Activated T-cell treated with anti-CD3 and anti-CD28 coated beads for 24 hours (primary cell): ENCODE data around the gene CAPN3.
"Not testable (repeated sequence)": the region's sequence is repeated elsewhere in the genome, so short reads cannot be mapped to it uniquely, and the experiment has no call there.

Experiments used
- DNase-seq: peaks from one replicate; pipeline ENCODE4 v3.0.0-alpha.2; 2020; ENCODE audit warnings: low read depth

CAPN3 gene

DNA sequence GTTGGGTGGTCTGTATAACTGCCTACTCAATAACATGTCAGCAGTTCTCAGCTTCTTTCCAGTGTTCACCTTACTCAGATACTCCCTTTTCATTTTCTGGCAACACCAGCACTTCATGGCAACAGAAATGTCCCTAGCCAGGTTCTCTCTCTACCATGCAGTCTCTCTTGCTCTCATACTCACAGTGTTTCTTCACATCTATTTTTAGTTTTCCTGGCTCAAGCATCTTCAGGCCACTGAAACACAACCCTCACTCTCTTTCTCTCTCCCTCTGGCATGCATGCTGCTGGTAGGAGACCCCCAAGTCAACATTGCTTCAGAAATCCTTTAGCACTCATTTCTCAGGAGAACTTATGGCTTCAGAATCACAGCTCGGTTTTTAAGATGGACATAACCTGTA is at the start of gene CAPN3:
Gene CAPN3 (plus strand): TSS at position 253 of the 400 bp plus-strand sequence. CDS start 305 bp downstream, outside the sequence.
- DNase-seq = no peak

DNA sequence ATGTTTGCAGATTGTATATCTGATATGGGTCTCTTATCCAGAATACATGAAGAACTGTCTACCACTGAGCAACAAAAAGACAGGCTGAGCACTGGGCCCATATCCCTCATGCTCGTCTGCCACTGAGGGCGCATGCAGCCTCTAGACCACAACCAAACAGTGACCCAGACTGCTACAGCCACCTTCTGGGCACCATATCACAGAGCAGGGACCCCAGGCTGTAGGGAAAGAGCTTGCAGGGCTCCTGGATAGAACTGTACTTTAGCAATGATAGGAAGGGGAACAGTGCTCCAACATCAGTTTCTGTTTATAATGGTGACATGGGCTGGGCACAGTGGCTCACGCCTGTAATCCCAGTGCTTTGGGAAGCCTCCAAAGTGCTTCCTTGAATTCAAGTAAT is 45.8 kb upstream of the CAPN3 start:
- no peak for DNase-seq

DNA sequence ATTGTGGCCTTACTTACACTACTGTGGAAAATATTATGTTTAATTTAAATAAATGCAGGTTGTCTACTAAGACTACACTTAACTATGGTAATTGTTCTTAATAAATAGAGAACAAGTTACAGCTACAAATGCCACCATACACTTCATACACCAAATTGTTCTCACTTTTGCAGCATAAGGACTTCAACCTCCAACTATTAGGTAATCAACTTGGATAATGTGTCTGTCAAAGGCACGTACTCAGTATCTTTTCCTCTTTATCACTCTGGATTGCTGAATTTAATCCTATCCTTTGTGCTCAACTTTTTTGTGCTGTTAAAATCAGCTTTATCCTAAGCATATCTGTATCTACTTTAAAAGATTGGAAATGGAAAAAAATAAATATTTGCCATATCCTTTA is 44.5 kb upstream of the CAPN3 start:
- no peak for DNase-seq

DNA sequence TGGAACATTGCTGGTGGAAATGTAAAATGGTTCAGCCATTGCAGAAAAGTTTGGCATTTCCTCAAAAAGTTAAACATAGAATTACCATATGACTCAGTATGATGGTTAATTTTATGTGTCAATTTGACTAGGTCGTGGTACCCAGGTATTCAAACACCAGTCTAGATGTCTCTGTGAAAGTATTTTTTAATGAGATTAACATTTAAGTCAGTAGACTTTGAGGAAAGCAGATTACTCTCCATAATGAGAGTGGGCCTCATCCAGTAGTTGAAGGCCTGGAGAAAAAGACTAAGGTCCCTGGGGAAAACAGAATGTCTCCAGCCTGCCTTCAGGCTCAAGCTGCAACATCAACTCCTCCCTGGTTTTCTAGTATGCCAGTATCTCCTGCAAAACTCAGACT is 43.8 kb upstream of the CAPN3 start:
- DNase-seq = no peak

GRCh38 chr15:42316282-42316805 is 43.0 kb upstream of the CAPN3 start:
- DNase-seq = not testable (repeated sequence)

DNA sequence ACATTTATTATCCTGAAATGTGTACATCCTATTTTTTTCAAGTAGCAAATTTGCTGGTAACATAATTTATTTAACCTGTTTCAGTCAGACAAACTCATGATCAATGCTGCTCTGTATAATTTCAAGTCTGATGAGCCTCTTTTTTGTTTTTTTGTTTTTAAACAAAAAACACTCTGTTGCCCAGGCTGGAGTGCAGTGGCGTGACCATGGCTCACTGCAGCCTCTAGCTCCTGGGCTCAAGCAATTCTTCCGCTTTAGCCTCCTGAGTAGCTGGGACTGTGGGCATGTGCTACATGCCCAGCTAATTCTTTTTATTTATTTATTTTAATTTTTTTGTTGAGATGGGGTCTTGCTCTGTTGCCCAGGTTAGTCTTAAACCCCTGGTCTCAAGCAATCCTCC is 40.1 kb upstream of the CAPN3 start:
- no peak for DNase-seq

GRCh38 chr15:42324308-42324707 is 35.0 kb upstream of the CAPN3 start:
- DNase-seq = no peak

DNA sequence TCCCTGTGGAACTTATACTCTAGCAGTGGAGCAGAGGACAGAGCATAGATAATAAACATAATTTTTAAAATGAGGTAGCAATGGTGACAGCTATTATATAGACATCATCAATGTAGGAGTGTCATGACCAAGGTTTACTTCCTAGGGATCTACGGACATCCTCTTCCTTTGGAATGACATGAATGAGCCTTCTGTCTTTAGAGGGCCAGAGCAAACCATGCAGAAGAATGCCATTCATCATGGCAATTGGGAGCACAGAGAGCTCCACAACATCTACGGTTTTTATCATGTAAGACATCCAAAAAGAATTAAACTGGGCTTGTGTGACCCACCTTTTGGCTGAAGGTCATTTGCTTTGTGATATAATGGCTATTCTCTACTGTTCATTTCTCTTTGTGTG is 30.1 kb upstream of the CAPN3 start:
- no peak for DNase-seq

- DNase-seq = no peak
These were observed 29.3 kb upstream of the CAPN3 start for GRCh38 chr15:42329992-42330391.

GRCh38 chr15:42331235-42331634 is 28.1 kb upstream of the CAPN3 start:
- DNase-seq = no peak

DNA sequence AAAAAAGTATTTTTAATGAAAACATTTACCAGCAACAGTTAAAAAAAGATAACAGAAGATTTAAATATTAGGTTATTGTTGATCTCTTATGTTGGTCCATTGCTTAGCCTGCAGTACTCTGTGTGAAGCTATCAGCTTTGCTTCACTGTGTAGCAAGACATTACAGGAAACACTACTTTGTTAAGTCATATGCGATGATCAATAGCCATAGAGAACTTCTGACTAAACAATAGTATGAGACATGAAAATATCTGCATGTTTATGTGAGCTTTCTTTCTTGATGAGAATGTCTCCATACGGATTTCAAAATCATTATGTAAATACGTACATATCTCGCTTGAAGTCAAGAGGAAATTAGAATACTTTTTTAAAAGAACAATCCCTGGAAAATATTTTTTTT is 27.0 kb upstream of the CAPN3 start:
- DNase-seq = no peak

GRCh38 chr15:42335074-42335473 is 24.2 kb upstream of the CAPN3 start:
- no peak for DNase-seq

GRCh38 chr15:42336650-42337049 is 22.7 kb upstream of the CAPN3 start:
- DNase-seq = not testable (repeated sequence)

- not testable (repeated sequence) for DNase-seq
These were observed 22.2 kb upstream of the CAPN3 start for GRCh38 chr15:42337104-42337503.

DNA sequence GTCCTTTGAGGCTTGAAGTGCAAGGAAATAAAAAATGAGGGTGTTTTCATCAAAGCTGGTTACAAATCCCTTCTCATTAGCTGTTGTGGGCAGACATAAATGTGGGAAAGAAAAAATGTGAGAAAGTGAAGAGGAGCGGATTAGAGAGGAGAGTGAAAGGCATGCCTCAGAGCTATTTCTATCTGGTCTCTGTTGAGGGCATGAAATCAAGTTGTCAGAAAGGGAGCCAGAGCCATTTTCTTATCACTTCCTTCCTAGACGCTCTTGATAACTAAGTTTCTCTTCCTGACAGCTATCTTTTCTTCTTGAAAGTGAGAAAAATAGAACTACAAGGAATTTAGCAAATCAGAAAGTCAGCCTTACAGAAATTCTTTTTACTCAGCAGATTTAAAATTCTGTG is 20.8 kb upstream of the CAPN3 start:
- no peak for DNase-seq

DNA sequence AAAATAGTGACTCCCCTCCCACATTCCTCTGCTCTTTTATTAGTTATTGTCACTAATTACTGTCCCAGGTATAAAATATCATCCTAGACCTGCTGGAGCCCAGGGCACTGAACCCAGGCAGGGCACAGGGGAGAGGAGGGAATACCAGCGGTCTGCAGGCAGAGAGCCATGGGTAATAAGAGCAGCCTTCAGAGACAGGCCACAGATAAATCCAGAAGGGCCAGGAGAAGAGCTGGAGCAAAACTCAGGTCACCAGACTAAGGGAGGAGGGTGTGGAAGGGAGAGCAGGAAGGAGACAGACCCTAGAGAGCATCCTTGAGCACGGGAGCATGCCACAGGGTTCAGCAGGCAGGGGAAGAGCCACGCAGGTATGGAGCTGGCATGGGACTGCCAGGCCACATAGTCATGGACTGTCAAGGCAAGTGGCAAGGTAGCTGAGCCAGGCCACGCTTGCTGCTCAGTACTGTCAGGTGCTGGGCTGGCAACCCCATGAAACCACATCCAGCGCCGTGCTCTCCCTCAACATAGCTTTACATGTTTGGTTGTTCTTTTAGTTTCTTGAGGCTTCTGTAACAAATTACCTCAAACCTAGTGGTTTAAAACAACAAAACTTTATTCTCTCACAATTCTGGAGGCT is 15.6 kb upstream of the CAPN3 start:
- DNase-seq = no peak

DNA sequence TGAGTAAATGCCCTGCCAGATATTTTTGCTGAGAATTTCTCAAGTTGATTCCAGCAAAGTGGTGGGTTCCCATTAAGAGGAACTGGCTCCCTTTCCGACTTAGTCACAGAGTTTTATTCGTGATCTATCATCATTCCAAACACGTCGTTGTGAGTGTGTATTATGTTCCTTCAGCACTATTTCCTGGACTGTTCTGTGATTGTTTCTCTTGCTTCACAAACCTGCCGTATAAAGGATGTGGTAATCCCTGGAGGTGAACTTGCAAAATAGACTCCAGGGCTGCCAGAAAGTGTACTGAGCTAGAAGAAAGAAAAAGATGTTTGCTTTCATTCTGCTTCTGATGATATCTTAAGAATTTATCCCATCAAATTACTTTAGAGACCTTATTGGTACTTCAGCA is 14.5 kb upstream of the CAPN3 start:
- DNase-seq = no peak

DNA sequence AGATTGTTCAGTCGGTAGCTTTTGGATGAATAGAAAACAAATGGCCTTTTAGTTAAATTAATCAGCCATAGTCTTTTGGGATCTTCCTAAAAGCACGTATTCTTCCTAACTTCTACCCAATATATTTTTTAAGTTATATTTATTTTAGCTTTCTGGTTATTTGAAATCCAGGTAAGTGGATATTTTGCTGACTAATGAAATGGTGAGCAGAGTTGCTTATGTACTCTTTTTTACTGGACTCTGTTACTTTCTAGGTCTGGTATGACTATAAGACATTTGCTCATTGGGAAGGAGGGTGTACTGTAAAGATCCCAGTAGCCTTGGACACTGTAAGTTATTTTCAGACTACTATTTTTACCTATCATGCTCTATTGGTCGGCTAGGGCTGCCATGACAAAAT is 13.8 kb upstream of the CAPN3 start:
- DNase-seq = no peak

DNA sequence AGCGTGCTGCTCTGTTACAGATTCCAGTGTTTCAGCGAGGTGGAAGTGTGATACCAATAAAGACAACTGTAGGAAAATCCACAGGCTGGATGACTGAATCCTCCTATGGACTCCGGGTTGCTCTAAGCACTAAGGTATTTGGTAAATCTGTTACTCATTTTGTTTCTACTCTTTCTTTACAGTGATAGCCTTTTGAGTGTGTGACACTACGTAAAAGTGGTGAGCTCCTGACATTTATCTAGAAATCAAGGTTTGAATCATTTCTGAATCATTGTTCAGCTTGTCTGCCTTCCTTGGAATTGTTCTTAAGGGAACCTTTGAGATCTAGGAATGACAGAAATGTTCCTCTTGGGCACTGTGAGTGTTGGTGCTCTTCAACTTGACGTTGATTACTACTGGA is 11.2 kb upstream of the CAPN3 start:
- DNase-seq = no peak

- no peak for DNase-seq
These were observed 10.1 kb upstream of the CAPN3 start for GRCh38 chr15:42349186-42349585.

DNA sequence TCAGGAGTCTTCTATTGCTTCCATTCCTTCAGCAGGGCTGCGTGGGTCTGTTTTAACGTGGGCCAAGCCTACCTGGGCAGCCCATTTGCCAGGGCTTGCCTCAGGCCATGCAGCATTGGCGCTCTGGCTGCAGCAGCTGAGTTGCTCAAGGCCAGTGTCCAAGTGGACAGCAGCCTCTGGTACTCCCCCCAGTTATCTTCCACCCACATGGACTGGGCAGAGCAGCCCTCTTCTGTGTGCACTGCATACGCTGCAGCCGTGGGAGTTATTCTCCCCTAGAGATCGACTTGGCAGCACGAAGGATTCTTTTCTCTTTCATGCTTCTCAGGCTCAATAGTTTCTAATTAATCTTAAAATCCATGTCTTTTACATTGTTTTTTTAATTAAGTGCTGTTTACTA is 6.9 kb upstream of the CAPN3 start:
- no peak for DNase-seq

DNA sequence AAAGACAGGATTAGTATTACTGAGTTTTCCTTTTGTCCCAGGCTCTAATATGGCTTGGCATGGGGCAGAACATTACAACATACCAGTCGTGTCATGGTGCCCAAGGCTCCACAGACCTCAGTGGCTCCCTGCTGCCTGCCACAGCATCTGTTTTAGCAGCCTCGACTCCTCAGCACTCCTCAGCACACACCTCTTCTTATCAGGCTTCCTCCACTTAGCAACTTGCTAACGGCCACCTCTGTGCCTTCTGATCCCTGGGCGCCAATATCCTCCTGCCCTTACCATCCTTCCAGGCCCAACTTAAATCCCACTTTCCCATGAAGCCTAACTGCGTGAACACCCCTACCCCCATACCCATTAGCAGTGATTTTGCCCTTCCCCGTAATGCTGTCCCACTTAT is 6.2 kb upstream of the CAPN3 start:
- no peak for DNase-seq

DNA sequence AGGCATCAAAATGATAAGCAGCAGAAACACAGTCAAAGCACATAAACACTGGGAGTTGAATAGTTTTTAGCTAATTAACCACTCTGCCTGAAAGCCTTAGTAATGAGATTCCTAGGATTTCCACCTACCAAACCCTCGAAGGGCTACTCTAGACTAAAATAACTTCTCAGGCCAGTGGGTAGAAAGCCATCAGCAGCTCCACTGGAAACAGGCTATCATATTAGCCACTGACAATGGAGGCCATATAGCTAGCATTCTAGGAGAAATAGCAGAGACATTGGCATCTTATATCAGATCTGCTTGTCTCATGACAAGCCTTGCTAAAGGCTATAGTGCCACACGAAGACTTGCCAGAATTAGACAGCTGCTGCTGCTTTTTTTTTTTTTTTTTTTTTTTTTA is 4.5 kb upstream of the CAPN3 start:
- no peak for DNase-seq

GRCh38 chr15:42355291-42355690 is 4.0 kb upstream of the CAPN3 start:
- DNase-seq = no peak
